Tongue (tissue), 2 donors: ENCODE data around the gene CNTN5. TPM values are rescaled to one million over a fixed set of nuclear protein-coding genes. Genes with fewer than 3 reads are reported as not detected.

Experiments
- DNase-seq: peaks from one replicate; pipeline ENCODE4 v3.0.0-alpha.2; 2015
- total RNA-seq: library from RNA; depleted of rRNA; stranded (reverse); fragments of >200 nt; gene quantifications from one replicate; pipeline ENCODE4 v1.2.3, GENCODE V29; 2014

CNTN5 gene
- total RNA-seq, 1 donor from 2014 or later, result 9.1 TPM

DNA sequence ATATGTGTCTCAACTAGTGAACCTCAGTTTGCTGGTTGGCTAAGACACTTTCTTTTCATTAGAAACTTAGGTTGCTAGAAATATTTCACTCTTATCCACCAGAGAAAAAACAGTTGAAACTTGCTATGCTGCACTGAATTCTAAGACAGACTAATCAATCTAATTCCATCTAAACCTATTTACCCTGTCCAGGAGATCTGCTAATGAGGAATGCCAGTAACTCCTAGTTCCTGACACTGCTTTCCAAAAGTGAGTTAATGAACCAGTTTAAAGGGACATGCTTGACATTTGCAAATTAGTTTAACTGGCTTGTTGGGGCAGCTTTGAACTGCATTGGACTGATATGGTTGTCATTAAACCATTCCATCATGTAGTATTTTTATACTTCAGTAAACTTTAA, 258.5 kb downstream of the CNTN5 start:
- DNase-seq, result no peak

DNA sequence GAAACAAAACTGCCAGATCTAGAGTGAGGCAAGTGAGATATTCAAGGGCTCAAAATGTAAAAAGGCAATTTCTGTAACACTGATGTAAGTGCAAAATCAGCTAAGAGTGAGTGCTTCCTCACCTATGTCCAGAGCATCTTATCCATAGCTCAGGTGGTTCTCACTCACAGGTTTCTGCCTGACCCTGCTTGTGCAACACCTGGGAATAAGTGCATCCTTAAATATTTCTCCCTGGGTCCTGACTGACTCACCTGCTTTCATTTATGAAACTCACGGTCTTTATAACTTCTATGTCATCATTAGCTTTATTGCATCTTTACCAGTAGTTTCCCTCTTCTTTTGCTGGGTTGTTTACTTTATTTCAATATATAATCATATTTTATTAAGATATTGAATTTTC, 260.6 kb downstream of the CNTN5 start:
- DNase-seq, result no peak

GRCh38 chr11:99297925-99298324, 277.2 kb downstream of the CNTN5 start:
- peak; percentile 24 for DNase-seq

- DNase-seq, result no peak
Measured at GRCh38 chr11:99307510-99308088, 286.9 kb downstream of the CNTN5 start.

- no peak for DNase-seq
Measured at GRCh38 chr11:99311870-99312269, 291.1 kb downstream of the CNTN5 start.

GRCh38 chr11:99316776-99317520, 296.2 kb downstream of the CNTN5 start:
- peak; percentile 87 for DNase-seq

- no peak for DNase-seq
Measured at GRCh38 chr11:99320769-99321290, 300.1 kb downstream of the CNTN5 start.

DNA sequence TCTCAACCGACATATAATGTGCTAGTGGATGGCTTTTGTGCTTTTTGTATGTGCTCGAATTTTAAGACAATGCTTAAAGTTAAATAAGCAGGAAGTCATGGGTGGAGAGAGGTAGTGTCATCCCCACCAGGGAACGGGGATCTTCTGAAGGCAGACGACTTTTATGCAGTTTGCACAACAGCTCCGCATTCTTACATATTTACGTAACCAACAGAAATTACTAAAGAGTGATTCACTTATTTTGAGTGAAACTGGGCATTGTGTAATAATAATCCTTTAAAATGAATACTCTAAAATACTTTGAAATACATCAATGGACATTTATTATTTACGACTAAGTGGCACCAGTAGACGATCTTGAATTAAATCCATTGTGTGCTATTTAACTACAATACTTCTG, 305.1 kb downstream of the CNTN5 start:
- DNase-seq, result no peak

GRCh38 chr11:99327066-99327465, 306.3 kb downstream of the CNTN5 start:
- no peak for DNase-seq

DNA sequence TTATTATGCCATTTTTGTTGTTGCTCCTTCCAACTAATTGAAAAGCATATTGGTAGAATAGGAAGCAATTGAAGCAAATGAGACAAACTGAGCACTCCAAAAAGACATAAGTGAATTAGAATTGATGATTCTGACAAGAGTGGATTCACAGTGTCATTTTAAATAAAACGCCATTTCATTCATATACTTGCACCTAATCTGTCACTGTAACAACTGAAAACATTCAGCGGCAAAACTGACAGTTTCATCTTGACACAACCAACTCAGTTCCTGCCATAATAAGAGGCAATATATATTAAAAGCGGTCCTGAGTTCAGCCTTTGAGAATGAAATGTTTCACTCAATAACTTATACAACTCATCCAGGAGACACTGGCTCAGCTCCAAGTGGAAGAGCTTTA, 306.8 kb downstream of the CNTN5 start:
- no peak for DNase-seq

- DNase-seq, result no peak
Measured at GRCh38 chr11:99333621-99334020, 312.9 kb downstream of the CNTN5 start.

DNA sequence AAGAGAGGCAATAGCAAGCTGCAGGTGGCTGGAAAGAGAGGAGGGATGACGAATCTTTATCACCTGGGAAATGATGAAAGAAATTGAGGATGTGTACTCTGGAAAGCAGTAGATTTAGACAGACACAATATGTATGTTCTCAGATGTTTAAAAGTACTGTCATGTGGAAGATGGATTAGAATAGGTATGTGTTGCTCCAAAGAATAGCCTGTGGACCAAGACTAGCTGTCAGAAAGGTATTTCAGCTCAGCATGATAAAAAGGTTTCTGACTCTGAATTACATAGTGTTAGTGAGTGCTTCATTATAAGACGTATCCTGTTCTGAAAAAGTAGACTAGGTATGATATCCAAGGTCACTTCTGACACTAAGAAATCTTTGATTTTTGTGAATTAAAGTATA, 322.4 kb downstream of the CNTN5 start:
- DNase-seq, result no peak

- peak; percentile 87 for DNase-seq
Measured at GRCh38 chr11:99349151-99349673, 328.5 kb downstream of the CNTN5 start.

- peak; percentile 63 for DNase-seq
Measured at GRCh38 chr11:99351624-99352023, 330.9 kb downstream of the CNTN5 start.

DNA sequence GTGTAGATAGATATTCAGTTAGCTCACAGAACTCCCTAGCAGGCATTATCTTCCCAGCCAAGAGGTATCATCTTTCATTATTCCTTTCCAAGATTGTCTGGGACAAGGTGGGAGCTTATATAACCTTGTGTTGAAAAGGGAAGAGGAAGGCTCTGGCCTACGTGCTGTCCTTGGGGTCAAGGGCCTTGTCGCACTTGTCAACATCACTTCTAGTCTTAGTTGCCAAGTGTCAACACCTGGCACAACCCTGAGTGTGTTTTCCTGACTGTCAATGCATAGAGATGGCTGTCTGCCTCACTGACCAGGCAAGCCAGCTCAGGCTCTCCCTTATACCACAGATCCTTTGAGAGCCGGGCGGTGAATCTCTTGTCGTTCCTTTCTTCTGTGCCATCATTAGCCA, 331.9 kb downstream of the CNTN5 start:
- peak; percentile 60 for DNase-seq

GRCh38 chr11:99366546-99366945, 345.8 kb downstream of the CNTN5 start:
- no peak for DNase-seq

- DNase-seq, result peak; percentile 68
Measured at GRCh38 chr11:99368583-99368982, 347.8 kb downstream of the CNTN5 start.

- DNase-seq, result peak; percentile 87
Measured at GRCh38 chr11:99370549-99371216, 349.9 kb downstream of the CNTN5 start.

DNA sequence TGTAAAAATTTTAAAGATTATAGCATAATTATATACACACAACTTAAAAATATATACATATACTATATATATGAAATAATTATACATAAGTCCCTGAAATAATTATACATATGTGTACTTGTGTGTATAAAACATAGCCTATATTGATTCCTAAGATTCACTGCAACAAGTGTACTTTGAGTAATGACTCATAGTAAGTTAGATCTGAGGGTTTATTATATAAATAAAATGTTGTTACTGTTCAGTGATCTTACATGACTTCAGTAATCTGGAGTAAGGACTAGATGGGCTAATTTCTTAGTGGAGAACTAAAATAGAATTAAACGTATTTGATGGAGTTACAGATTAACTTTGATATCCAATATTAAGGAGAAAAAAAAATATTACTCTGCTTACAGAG, 350.5 kb downstream of the CNTN5 start:
- no peak for DNase-seq

DNA sequence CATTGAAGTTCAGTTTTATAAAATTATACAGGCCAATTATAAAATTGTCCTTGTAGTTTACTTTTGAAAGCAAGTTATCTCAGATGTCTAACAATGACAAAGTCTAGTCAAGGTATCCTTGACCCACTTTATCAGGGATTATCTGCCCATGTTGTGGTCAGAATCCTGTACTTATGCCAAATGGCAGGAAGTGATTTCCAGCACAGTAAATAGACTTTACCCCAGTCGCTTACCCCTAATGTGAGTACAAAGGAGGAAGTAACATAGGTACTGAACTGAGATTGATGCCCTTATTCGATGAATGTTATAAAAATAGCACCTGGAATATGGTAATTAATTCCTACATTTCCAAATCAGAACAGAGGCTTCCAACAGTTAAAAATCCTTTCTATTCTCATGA, 355.7 kb downstream of the CNTN5 start:
- no peak for DNase-seq

DNA sequence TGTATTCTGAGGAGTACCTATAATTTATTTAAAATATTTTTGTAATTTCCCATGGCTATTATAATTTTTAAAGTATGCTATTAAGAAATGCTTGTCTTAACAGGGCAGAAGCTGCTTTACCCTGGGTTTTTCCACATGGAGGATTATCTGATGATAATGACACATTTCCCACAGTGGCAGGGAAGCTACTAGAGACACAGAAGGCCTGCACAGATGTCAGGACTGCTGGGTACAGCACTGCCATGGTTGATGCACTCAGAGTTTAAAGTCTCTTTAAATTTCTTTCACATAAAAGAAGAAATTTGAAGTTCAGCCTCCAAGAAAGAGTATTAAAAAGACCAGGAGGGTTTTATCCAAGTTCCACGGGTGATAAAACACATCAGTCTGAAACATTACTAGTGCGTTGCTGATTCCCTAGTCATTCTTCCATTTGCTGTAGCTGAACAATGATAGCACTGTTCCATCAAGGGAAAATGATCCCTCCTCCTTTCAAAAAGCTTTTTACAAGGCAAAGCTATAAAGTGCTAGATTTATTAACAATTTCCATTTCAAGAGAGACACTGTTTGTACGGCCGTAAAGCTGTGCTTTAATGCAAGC, 363.0 kb downstream of the CNTN5 start:
- DNase-seq, result peak; percentile 27

GRCh38 chr11:99391245-99391644, 370.5 kb downstream of the CNTN5 start:
- no peak for DNase-seq

DNA sequence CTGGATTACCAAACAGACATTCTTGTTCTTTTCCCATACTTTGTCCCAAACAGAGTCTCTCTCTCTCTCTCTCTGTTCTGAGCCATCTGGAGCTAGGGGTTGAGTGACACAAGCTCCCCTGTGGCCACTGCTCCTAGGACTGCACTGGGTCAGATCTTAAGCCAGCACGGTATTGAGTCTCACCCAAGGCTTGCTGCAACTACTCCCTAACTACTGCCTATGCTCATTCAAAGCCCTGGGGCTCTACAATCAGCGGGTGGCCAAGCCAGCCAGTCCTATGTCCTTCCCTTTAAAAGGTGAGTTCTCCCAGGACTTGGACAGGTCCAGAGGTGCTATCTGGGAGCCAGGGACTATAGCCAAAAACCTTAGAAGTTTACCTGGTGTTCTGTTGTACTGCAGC, 385.6 kb downstream of the CNTN5 start:
- no peak for DNase-seq
